Measurements from ENCODE around the gene ACP6. TPM values are rescaled to one million over a fixed set of nuclear protein-coding genes. Genes with fewer than 3 reads are reported as not detected.
"Not testable (repeated sequence)": the region's sequence is repeated elsewhere in the genome, so short reads cannot be mapped to it uniquely, and the experiment has no call there.

Gene ACP6
- total RNA-seq, 2 donors from 2014 or later, result 10.8 to 11.4 TPM

DNA sequence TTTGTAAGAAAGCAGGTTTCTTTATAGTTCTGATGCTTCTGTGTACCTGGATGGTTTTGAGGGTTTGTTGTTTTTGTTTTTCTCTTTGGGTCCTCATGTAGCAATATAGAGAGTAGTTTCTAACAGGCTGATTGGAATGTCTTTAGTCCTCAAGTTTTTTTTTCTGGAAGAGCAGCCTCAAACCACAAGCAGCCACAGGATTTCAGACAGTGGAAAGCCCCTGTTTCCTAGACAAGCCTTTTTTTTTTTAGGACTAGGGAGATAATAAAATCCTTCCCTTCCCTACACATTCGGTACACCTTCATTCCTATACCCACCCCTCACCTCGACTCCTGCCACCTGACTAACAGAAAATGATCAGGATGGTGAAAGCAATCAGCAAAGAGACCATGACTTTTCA lies 47.6 kb downstream of the ACP6 start:
- Histone ChIP-seq H3K27me3 (replicated peaks; ENCODE audit: insufficient read depth) (no peaks in the 10 kb centered on the region), H3K36me3 (peaks cover 23% of the 10 kb centered on the region), H3K4me3 (no peak overlapping the region), H3K4me1 (ENCODE audit: control insufficient read depth in 1 of 2, low read depth in 2 of 2) (no peaks in the 10 kb centered on the region), H3K27ac (no peak overlapping the region), H3K9me3 (no peaks in the 10 kb centered on the region)
- DNase-seq (ENCODE audit: low spot score) (no peak), ATAC-seq (ENCODE audit: insufficient number of reproducible peaks, low FRiP score, low read depth) (no peak)
- no peak for TF ChIP-seq CTCF (IDR thresholded peaks at IDR 0.05)

GRCh38 chr1:147620543-147620942 lies 49.8 kb downstream of the ACP6 start:
- Histone ChIP-seq H3K4me1 (ENCODE audit: control insufficient read depth in 1 of 2, low read depth in 2 of 2) (no peaks in the 10 kb centered on the region), H3K9me3 (no peaks in the 10 kb centered on the region), H3K36me3 (peaks cover 37% of the 10 kb centered on the region), H3K27me3 (replicated peaks; ENCODE audit: insufficient read depth) (no peaks in the 10 kb centered on the region), H3K27ac (no peak overlapping the region), H3K4me3 (no peak overlapping the region)
- no peak for ATAC-seq (ENCODE audit: insufficient number of reproducible peaks, low FRiP score, low read depth)
- TF ChIP-seq CTCF (IDR thresholded peaks at IDR 0.05), result no peak
- DNase-seq (ENCODE audit: low spot score), result no peak

GRCh38 chr1:147619741-147620140 lies 50.6 kb downstream of the ACP6 start:
- Histone ChIP-seq H3K4me3 (no peak overlapping the region), H3K9me3 (no peaks in the 10 kb centered on the region), H3K27ac (no peak overlapping the region), H3K27me3 (replicated peaks; ENCODE audit: insufficient read depth) (no peaks in the 10 kb centered on the region), H3K4me1 (ENCODE audit: control insufficient read depth in 1 of 2, low read depth in 2 of 2) (no peaks in the 10 kb centered on the region), H3K36me3 (peaks cover 40% of the 10 kb centered on the region)
- no peak for ATAC-seq (ENCODE audit: insufficient number of reproducible peaks, low FRiP score, low read depth)
- no peak for TF ChIP-seq CTCF (IDR thresholded peaks at IDR 0.05)
- DNase-seq (ENCODE audit: low spot score), result no peak

DNA sequence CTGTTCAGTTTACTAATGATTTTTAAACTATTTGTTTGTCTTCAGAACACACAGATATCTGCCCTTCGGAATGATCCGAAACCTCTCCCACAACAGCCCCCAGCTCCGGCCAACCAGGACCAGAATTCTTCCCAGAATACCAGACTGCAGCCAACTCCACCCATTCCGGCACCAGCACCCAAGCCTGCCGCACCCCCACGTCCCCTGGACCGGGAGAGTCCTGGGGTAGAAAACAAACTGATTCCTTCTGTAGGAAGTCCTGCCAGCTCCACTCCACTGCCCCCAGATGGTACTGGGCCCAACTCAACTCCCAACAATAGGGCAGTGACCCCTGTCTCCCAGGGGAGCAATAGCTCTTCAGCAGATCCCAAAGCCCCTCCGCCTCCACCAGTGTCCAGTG lies 51.6 kb downstream of the ACP6 start:
- H3K4me3 ChIP-seq, result no peak overlapping the region
- TF ChIP-seq CTCF (IDR thresholded peaks at IDR 0.05), result no peak
- no peak for DNase-seq (ENCODE audit: low spot score)
- H3K27ac ChIP-seq, result no peak overlapping the region
- no peak for ATAC-seq (ENCODE audit: insufficient number of reproducible peaks, low FRiP score, low read depth)
- H3K27me3 ChIP-seq (replicated peaks; ENCODE audit: insufficient read depth), result no peaks in the 10 kb centered on the region
- H3K36me3 ChIP-seq, result peaks cover 32% of the 10 kb centered on the region
- peaks cover 0 to 1% of the 10 kb centered on the region in 2 donors for H3K4me1 ChIP-seq (ENCODE audit: control insufficient read depth in 1 of 2, low read depth in 2 of 2)
- H3K9me3 ChIP-seq, result no peaks in the 10 kb centered on the region

- no peak for TF ChIP-seq CTCF (IDR thresholded peaks at IDR 0.05)
- H3K27me3 ChIP-seq (replicated peaks; ENCODE audit: insufficient read depth), result no peaks in the 10 kb centered on the region
- no peak overlapping the region for H3K4me3 ChIP-seq
- DNase-seq (ENCODE audit: low spot score), result no peak
- no peak for ATAC-seq (ENCODE audit: insufficient number of reproducible peaks, low FRiP score, low read depth)
- peaks cover 34% of the 10 kb centered on the region for H3K36me3 ChIP-seq
- H3K9me3 ChIP-seq, result no peaks in the 10 kb centered on the region
- H3K27ac ChIP-seq, result no peak overlapping the region
- peaks cover 0 to 6% of the 10 kb centered on the region in 2 donors for H3K4me1 ChIP-seq (ENCODE audit: control insufficient read depth in 1 of 2, low read depth in 2 of 2)
Observed at GRCh38 chr1:147618077-147618569, 52.2 kb downstream of the ACP6 start.

- not testable (repeated sequence) for ATAC-seq (ENCODE audit: insufficient number of reproducible peaks, low FRiP score, low read depth); H3K27ac ChIP-seq; H3K4me3 ChIP-seq; DNase-seq (ENCODE audit: low spot score); H3K9me3 ChIP-seq; H3K27me3 ChIP-seq (replicated peaks; ENCODE audit: insufficient read depth)
- peaks cover 37% of the 10 kb centered on the region for H3K36me3 ChIP-seq
- peaks cover 3 to 16% of the 10 kb centered on the region in 2 donors for H3K4me1 ChIP-seq (ENCODE audit: control insufficient read depth in 1 of 2, low read depth in 2 of 2)
Observed at GRCh38 chr1:147614966-147615365, 55.4 kb downstream of the ACP6 start.

All from thoracic aorta (tissue), 2 donors.